Gastrocnemius medialis (tissue), 4 donors: ENCODE results near the gene ABCB8.

Experiments used
- CTCF ChIP-seq, 5 experiments: fragments of 450-650 bp in 3 of 5; fragments of 200-600 bp in 2 of 5; sonication (generic) in 2 of 5; IDR thresholded peaks in 4 of 5; conservative IDR thresholded peaks in 1 of 5; 1 replicate in 4 of 5; 2 replicates in 1 of 5; pipeline ENCODE4 v1.5.1; 2016 to 2019; ENCODE audit warnings: antibody characterized with exemption in 5 of 5, mild to moderate bottlenecking in 3 of 5, moderate library complexity in 3 of 5
- POLR2A ChIP-seq, 2 donors: fragments of 450-650 bp; IDR thresholded peaks; one replicate each; pipeline ENCODE4 v1.6.1; 2017; ENCODE audit warnings: antibody characterized with exemption in 2 of 2, mild to moderate bottlenecking in 2 of 2, moderate library complexity in 2 of 2

- TF ChIP-seq POLR2A (IDR thresholded peaks at IDR 0.05) (no peak), CTCF (IDR thresholded peaks at IDR 0.05 in 4 of 5, conservative IDR thresholded peaks at IDR 0.05 in 1 of 5) (no peak)
Measured at GRCh38 chr7:151051108-151051507, 22.9 kb downstream of the ABCB8 start.
